Fibroblast of pulmonary artery (primary cell): Measurements from ENCODE around the gene NSUN5.
A peak's percentile ranks its signal among the peaks of the same experiment; 100 is the strongest.

ENCODE experiments used
- DNase-seq: peaks from one replicate; pipeline ENCODE4 v3.0.0-alpha.2; 2010; ENCODE audit warnings: low read depth
- H3K4me3 ChIP-seq: replicated peaks from 2 replicates; pipeline ENCODE4 v1.5.1; 2011; ENCODE audit warnings: low read depth, mild to moderate bottlenecking, control low read depth, low read length, moderate library complexity
- TF ChIP-seq, protein P1 (sequence below): IDR thresholded peaks from 2 replicates; pipeline ENCODE4 v1.5.1; 2011; ENCODE audit warnings: mild to moderate bottlenecking, control low read depth, low read length, inconsistent platforms; ENCODE audit errors: missing control alignments

NSUN5 gene

DNA sequence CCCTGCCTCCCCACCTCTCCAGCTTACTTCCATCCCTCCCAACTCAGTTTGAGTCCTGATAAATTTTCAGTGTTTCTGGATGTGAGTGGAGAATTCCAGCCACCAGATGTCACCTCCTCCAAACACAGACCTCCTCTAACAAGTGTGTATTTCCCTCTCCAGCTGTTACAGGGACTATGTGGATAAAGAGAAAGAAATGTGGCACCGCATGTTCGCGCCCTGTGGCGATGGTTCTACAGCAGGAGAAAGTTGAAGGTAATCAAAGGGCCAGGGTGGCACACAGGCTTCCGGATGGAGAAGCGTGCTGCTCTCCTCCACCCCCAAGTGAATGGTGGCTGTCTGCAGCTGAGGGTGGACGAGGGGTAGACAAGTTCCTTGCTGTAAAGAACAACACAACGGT, 34.0 kb upstream of the NSUN5 start:
- DNase-seq, result peak; percentile 78
- TF ChIP-seq, protein P1, sequence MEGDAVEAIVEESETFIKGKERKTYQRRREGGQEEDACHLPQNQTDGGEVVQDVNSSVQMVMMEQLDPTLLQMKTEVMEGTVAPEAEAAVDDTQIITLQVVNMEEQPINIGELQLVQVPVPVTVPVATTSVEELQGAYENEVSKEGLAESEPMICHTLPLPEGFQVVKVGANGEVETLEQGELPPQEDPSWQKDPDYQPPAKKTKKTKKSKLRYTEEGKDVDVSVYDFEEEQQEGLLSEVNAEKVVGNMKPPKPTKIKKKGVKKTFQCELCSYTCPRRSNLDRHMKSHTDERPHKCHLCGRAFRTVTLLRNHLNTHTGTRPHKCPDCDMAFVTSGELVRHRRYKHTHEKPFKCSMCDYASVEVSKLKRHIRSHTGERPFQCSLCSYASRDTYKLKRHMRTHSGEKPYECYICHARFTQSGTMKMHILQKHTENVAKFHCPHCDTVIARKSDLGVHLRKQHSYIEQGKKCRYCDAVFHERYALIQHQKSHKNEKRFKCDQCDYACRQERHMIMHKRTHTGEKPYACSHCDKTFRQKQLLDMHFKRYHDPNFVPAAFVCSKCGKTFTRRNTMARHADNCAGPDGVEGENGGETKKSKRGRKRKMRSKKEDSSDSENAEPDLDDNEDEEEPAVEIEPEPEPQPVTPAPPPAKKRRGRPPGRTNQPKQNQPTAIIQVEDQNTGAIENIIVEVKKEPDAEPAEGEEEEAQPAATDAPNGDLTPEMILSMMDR, result peak; percentile 74
- no peak overlapping the region for H3K4me3 ChIP-seq

DNA sequence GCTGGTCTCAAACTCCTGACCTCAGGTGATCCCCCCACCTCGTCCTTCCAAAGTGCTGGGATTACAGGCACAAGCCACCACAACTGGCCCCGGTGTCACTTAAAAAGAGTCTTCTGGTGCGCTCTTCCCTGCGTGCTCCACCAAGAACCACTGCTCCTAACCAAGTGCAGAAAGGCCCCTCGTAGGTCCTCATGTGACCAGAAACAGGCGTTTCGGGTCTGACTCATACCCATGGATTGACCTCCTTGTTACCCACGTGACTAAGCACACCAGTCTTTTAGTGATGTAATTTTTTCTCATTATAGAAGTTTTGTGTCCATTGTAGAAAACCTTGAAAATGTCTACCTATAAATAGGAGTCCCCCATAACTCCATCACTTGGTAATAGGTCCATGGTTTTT, 33.3 kb upstream of the NSUN5 start:
- TF ChIP-seq, protein P1, result no peak
- no peak overlapping the region for H3K4me3 ChIP-seq
- peak; percentile 78 for DNase-seq

DNA sequence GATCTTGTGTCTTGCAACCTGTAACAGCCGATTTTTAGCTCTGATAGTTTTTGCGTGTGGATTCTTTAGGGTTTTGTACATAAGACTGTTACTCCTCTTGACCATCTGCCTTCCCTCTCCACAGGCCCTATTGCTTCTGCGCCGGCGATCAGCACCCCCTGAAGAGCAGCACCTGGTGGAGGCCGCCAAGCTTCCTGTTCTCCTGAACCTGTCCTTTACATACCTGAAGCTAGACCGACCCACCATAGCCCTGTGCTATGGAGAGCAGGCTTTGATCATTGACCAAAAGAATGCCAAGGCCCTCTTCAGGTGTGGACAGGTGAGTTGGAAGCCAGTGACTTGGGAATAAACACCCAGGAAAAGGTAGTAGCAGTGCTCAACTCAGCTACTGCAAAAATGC, 31.9 kb upstream of the NSUN5 start:
- no peak overlapping the region for H3K4me3 ChIP-seq
- TF ChIP-seq, protein P1, result no peak
- DNase-seq, result no peak

DNA sequence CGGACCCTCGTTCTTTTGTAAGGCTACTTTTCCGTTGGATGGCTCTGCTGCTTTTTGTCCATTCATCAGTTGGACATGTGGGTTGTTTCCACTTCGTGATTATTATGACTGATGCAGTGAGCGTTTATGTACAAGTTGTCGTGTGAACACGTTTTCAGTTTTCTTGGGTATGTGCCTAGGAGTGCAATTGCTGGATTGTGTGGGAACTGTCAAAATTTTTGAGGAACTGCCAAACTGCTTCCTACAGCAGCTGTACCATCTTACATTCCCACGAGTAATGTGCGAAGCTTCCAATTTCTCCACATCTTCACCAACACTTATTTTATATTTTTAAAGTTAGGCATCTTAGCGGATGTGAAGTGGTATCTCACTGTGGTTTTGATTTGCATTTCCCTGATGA, 29.7 kb upstream of the NSUN5 start:
- no peak overlapping the region for H3K4me3 ChIP-seq
- peak; percentile 83 for DNase-seq
- TF ChIP-seq, protein P1, result no peak

DNA sequence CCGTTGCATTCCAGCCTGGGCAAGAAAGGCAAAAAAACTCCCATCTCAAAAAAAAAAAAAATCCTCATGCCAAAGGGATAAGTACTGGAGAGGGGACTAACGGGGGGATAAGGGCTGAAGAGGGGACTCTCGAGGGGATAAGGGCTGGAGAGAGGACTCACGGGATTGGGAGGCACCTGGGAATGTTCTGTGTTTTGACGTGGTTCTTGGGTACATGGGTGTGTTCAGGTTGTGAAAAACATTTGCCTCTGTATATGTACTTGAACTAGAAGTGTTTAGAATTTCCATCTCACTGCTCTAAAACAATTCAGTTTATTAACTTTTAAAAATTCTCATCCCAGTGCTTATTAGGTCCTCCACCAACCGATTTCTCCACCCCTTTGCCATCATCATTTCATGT, 23.8 kb upstream of the NSUN5 start:
- H3K4me3 ChIP-seq, result no peak overlapping the region
- no peak for DNase-seq
- TF ChIP-seq, protein P1, result no peak

DNA sequence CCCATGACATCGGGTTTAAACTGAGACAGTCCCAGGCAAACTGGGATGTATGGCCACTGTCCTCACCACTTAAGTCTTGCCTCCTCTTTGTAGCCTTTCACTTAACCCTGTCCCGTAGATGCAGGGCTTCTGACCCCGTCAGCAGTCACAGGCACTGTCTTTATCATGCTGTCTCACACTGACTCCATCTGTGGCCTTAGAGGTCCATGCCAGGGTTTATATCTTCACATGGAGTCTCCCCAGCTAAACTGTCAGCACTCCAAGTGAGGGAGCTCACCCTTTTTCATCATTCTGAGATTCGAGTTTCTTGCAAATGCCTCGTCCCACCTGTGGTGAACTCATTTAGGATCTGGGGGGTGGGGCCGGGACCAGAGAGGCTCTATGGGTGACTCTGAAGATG, 22.1 kb upstream of the NSUN5 start:
- TF ChIP-seq, protein P1, result no peak
- no peak overlapping the region for H3K4me3 ChIP-seq
- DNase-seq, result no peak

DNA sequence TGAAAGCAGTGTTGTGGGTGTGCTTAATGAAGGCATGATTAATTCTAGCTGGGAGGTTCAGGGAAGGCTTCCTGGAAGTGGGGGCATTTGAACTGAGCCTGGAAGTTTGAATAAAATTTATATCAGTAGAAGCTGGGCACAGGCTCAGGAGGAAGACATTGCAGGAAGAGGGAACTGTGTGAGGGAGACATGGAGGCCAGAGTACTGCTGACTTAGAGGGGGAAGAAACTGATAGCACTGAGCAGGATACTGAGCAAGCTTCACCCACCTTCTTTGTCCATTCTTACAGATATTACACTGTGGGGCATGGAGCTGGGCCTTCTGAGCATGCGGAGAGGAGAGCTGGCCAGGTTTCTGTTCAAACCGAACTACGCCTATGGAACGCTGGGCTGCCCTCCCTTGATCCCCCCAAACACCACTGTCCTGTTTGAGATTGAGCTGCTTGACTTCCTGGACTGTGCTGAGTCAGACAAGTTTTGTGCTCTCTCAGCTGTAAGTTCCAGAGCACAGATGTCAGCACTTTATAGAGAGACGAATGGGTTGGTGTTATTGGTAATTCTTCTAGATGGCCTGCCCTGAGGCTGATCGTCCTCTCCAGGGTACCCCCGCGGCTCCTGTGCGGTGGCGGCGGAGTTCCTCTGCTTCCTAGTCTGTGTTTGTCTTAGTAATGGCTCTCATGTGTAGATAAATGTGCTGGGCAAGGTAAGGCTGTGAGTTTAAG, 21.4 kb upstream of the NSUN5 start:
- peak; percentile 39 for DNase-seq
- TF ChIP-seq, protein P1, result no peak
- no peak overlapping the region for H3K4me3 ChIP-seq
